SK-N-SH (cell line): Measurements from ENCODE around the gene KEAP1. TPM values are rescaled to one million over a fixed set of nuclear protein-coding genes. Genes with fewer than 3 reads are reported as not detected.

Experiments used
- CTCF ChIA-PET: fragments of 300-600, 350-600 bp; formaldehyde crosslinking; extraction: SDS; loops from one replicate; lab custom pipeline; 2021; lab: Yijun Ruan, JAX
- POLR2A ChIA-PET: fragments of 350-600 bp; sonication (Branson Sonifier 250); formaldehyde crosslinking; extraction: SDS; loops from one replicate; lab custom pipeline; 2020; ENCODE audit warnings: antibody characterized with exemption, inconsistent platforms; lab: Yijun Ruan, JAX
- DNase-seq: peaks from one replicate; pipeline ENCODE4 v3.0.0; 2012
- H2AFZ ChIP-seq: fragments of 200-600 bp; sonication (generic); 2 replicates; pipeline ENCODE4 v1.8.1; 2016; ENCODE audit warnings: antibody characterized with exemption, mild to moderate bottlenecking, low read depth
- H3F3A ChIP-seq: fragments of 200-600 bp; sonication (generic); replicated peaks from 2 replicates; pipeline ENCODE3; 2016; ENCODE audit warnings: antibody characterized with exemption, mild to moderate bottlenecking; ENCODE audit not compliant: insufficient read depth
- H3K27ac ChIP-seq, 2 experiments: fragments of 200-500 bp in 1 of 2; fragments of 200-600 bp in 1 of 2; sonication (Bioruptor generic) in 1 of 2; sonication (generic), shearing (Covaris generic) in 1 of 2; 2 replicates each; pipeline versions ENCODE4 v1.5.1 to v1.6.1; 2014 to 2016; ENCODE audit warnings: low read depth in 2 of 2, inconsistent platforms in 1 of 2, low read length in 1 of 2, mild to moderate bottlenecking in 1 of 2, mixed read lengths in 1 of 2
- H3K27me3 ChIP-seq: fragments of 200-600 bp; sonication (generic), shearing (Covaris generic); 2 replicates; pipeline ENCODE4 v1.6.1; 2016; ENCODE audit warnings: mixed run types; ENCODE audit not compliant: insufficient read depth
- H3K36me3 ChIP-seq, 2 experiments: fragments of 200-500 bp in 1 of 2; fragments of 200-600 bp in 1 of 2; sonication (Bioruptor generic) in 1 of 2; sonication (generic) in 1 of 2; replicated peaks in 1 of 2; 2 replicates each; pipeline versions ENCODE3 to v1.5.1; 2014 to 2016; ENCODE audit warnings: low read length in 1 of 2, mild to moderate bottlenecking in 1 of 2; ENCODE audit not compliant: insufficient read depth in 2 of 2, control insufficient read depth in 1 of 2
- H3K4me1 ChIP-seq, 2 experiments: fragments of 200-500 bp in 1 of 2; fragments of 200-600 bp in 1 of 2; sonication (Bioruptor generic) in 1 of 2; sonication (generic), shearing (Covaris generic) in 1 of 2; 2 replicates each; pipeline versions ENCODE4 v1.5.1 to v1.6.1; 2014 to 2016; ENCODE audit warnings: low read depth in 1 of 2, low read length in 1 of 2, mixed run types in 1 of 2; ENCODE audit not compliant: insufficient read depth in 2 of 2, control insufficient read depth in 1 of 2
- H3K4me2 ChIP-seq: fragments of 200-600 bp; sonication (generic), shearing (Covaris generic); 2 replicates; pipeline ENCODE4 v1.6.1; 2017; ENCODE audit warnings: mixed run types
- H3K4me3 ChIP-seq, 2 experiments: fragments of 200-500 bp in 1 of 2; fragments of 200-600 bp in 1 of 2; sonication (Bioruptor generic) in 1 of 2; sonication (generic), shearing (Covaris generic) in 1 of 2; 2 replicates each; pipeline versions ENCODE4 v1.5.1 to v1.8.1; 2014 to 2016; ENCODE audit warnings: low read depth in 2 of 2, inconsistent platforms in 1 of 2, low read length in 1 of 2, mild to moderate bottlenecking in 1 of 2, mixed read lengths in 1 of 2, moderate library complexity in 1 of 2
- H3K79me2 ChIP-seq: fragments of 200-600 bp; sonication (generic); 2 replicates; pipeline ENCODE4 v1.8.1; 2017; ENCODE audit warnings: mild to moderate bottlenecking; ENCODE audit not compliant: insufficient read depth
- H3K9ac ChIP-seq: fragments of 200-600 bp; sonication (generic); 2 replicates; pipeline ENCODE4 v1.6.1; 2017; ENCODE audit warnings: mixed run types
- H3K9me2 ChIP-seq: fragments of 200-600 bp; sonication (generic); 2 replicates; pipeline ENCODE4 v1.6.1; 2017; ENCODE audit warnings: mixed run types
- H3K9me3 ChIP-seq: fragments of 200-600 bp; sonication (generic); 2 replicates; pipeline ENCODE4 v1.6.1; 2017; ENCODE audit warnings: mixed run types, mild to moderate bottlenecking, moderate library complexity
- H4K20me1 ChIP-seq: fragments of 200-600 bp; sonication (generic); 2 replicates; pipeline ENCODE4 v1.6.1; 2017; ENCODE audit warnings: mild to moderate bottlenecking, mixed run types; ENCODE audit not compliant: insufficient read depth
- ELF1 ChIP-seq: IDR thresholded peaks from 2 replicates; pipeline ENCODE4 v1.4.0; 2012
- EP300 ChIP-seq, 2 experiments: IDR thresholded peaks; 2 replicates each; pipeline versions ENCODE4 v1.4.0 to v1.6.1; 2012; ENCODE audit warnings: borderline replicate concordance in 1 of 2, low read depth in 1 of 2, low read length in 1 of 2
- EZH2phosphoT487 ChIP-seq: fragments of 200-600 bp; sonication (generic); IDR thresholded peaks from 2 replicates; pipeline ENCODE4 v1.6.1; 2017; ENCODE audit warnings: low read depth, mixed run types, mild to moderate bottlenecking, antibody characterized with exemption, moderate library complexity, borderline replicate concordance
- FOSL2 ChIP-seq: IDR thresholded peaks from 2 replicates; pipeline ENCODE4 v1.4.0; 2012; ENCODE audit warnings: low read depth, mild to moderate bottlenecking, moderate library complexity, borderline replicate concordance
- GATA2 ChIP-seq: sonication (generic); formaldehyde crosslinking; IDR thresholded peaks from 2 replicates; pipeline ENCODE4 v1.5.0; 2020; ENCODE audit warnings: mild to moderate bottlenecking, missing genetic modification reagents
- MXI1 ChIP-seq: IDR thresholded peaks from 2 replicates; pipeline ENCODE4 v1.6.1; 2012; ENCODE audit warnings: mild to moderate bottlenecking, low read depth, low read length, improper control_type of control experiment
- NFIC ChIP-seq: IDR thresholded peaks from 2 replicates; pipeline ENCODE4 v1.4.0; 2012; ENCODE audit warnings: borderline replicate concordance
- POLR2AphosphoS5 ChIP-seq: IDR thresholded peaks from 2 replicates; pipeline ENCODE4 v1.6.1; 2012; ENCODE audit warnings: low read depth, low read length
- RAD21 ChIP-seq: IDR thresholded peaks from 2 replicates; pipeline ENCODE4 v1.6.1; 2012; ENCODE audit warnings: mild to moderate bottlenecking, low read length
- RCOR1 ChIP-seq: fragments of 150-350 bp; IDR thresholded peaks from 2 replicates; pipeline ENCODE4 v1.6.1; 2017; ENCODE audit warnings: antibody characterized with exemption, low read length
- RFX5 ChIP-seq: IDR thresholded peaks from 2 replicates; pipeline ENCODE4 v1.6.1; 2012; ENCODE audit warnings: mild to moderate bottlenecking, improper control_type of control experiment, low read length
- TAF1 ChIP-seq: IDR thresholded peaks from 2 replicates; pipeline ENCODE4 v1.6.1; 2012; ENCODE audit warnings: low read depth, mild to moderate bottlenecking, low read length, moderate library complexity, borderline replicate concordance
- TCF12 ChIP-seq: IDR thresholded peaks from 2 replicates; pipeline ENCODE4 v1.4.0; 2012
- TEAD4 ChIP-seq: IDR thresholded peaks from 2 replicates; pipeline ENCODE4 v1.4.0; 2012; ENCODE audit warnings: mild to moderate bottlenecking, borderline replicate concordance; ENCODE audit not compliant: insufficient read depth
- YY1 ChIP-seq: IDR thresholded peaks from 2 replicates; pipeline ENCODE4 v1.4.0; 2012; ENCODE audit warnings: low read depth, mild to moderate bottlenecking
- WGBS: methylation state at CpG from one replicate; pipeline ENCODE4 v1.1.6; 2017; ENCODE audit warnings: low lambda C conversion rate; 5-methylcytosine and 5-hydroxymethylcytosine counted together
- polyA plus RNA-seq, 3 experiments: library from polyadenylated mRNA; depleted of rRNA; stranded (reverse); fragments of >200 nt; gene quantifications; 2 replicates each; pipeline ENCODE4 v1.2.3, GENCODE V29; 2012
- TF ChIP-seq, protein P1 (sequence below): IDR thresholded peaks from 2 replicates; pipeline ENCODE4 v1.6.1; 2012; ENCODE audit warnings: mild to moderate bottlenecking, low read depth, low read length, moderate library complexity
- TF ChIP-seq, protein P2 (sequence below): IDR thresholded peaks from 2 replicates; pipeline ENCODE4 v1.4.0; 2012; ENCODE audit warnings: low read depth, borderline replicate concordance
- TF ChIP-seq, protein P3 (sequence below): IDR thresholded peaks from 2 replicates; pipeline ENCODE4; 2012
- TF ChIP-seq, protein P4 (sequence below): IDR thresholded peaks from 2 replicates; pipeline ENCODE4 v1.4.0; 2012; ENCODE audit warnings: low read depth, borderline replicate concordance
- TF ChIP-seq, protein P5 (sequence below): fragments of 200-600 bp; sonication (generic); IDR thresholded peaks from 2 replicates; pipeline ENCODE4 v1.6.1; 2017; ENCODE audit warnings: antibody characterized with exemption, mild to moderate bottlenecking, moderate library complexity

KEAP1 gene
- polyA plus RNA-seq, 1 of the 3 experiments (the other 2 are of a cell fraction) = 72.9 TPM

DNA sequence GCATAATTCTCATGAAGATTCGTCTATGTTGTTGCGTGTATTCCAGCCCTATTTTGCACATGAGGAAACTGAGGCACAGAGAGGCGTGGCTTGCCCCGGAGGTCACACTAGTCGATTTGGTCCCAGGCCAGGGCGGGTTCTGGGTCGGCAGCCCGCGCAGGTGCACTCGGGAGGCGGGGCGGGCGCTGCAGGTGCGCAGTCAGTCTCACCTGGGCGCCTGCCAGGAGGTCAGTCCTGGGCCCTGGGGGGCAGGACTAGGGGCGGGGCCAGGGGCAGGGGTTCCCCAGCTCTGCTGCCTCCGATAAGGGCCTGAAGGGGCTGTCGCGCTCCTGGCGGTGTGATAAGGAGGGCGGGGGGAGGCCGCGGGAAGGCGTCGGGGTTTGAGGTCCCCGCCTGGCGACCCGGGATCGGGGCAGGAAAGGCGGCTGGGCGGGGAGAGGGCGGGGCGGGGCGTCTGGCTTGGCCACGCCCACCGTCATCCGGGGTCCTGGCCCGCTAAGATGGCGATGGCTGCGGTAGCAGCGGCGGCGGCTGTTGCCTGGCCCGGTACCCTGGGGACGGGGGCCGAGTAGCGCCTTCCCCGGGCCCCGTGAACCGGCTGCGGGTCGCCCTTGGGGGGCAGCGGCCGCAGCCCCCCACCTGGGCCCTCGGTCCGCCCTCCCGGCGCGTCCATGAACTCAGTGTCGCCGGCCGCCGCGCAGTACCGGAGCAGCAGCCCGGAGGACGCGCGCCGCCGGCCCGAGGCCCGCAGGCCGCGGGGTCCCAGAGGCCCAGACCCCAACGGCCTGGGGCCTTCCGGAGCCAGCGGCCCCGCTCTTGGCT is 40.5 kb upstream of the KEAP1 start, which contains the start of gene ATG4D:
TSS of gene ATG4D (plus strand) at position 485 of the 822 bp plus-strand sequence. CDS start at position 672, 187 bp downstream.
- H3K9me2 ChIP-seq = no peaks in the 10 kb centered on the region
- H3K27me3 ChIP-seq = peaks cover 14% of the 10 kb centered on the region; the same call in 1 of the 2 replicates
- peaks cover 0 to 7% of the 10 kb centered on the region in 2 experiments; a peak in 1 of 4 replicates for H3K4me1 ChIP-seq
- H3K27ac ChIP-seq = peak within 1 kb of the TSS in 1 of 2 experiments; percentile 53; a peak in 1 of 4 replicates
- peak within 1 kb of the TSS; percentile 84 for H3K4me2 ChIP-seq
- 5% methylated on average over 20 of the region's 79 CpGs for WGBS
- peaks cover 27% of the 10 kb centered on the region for H3K79me2 ChIP-seq
- H3K36me3 ChIP-seq = peaks cover 0 to 3% of the 10 kb centered on the region in 2 experiments
- no peak for TF ChIP-seq MXI1
- no peak for TF ChIP-seq RAD21
- TF ChIP-seq RCOR1 = no peak
- TF ChIP-seq TCF12 = no peak
- TF ChIP-seq, protein P1, sequence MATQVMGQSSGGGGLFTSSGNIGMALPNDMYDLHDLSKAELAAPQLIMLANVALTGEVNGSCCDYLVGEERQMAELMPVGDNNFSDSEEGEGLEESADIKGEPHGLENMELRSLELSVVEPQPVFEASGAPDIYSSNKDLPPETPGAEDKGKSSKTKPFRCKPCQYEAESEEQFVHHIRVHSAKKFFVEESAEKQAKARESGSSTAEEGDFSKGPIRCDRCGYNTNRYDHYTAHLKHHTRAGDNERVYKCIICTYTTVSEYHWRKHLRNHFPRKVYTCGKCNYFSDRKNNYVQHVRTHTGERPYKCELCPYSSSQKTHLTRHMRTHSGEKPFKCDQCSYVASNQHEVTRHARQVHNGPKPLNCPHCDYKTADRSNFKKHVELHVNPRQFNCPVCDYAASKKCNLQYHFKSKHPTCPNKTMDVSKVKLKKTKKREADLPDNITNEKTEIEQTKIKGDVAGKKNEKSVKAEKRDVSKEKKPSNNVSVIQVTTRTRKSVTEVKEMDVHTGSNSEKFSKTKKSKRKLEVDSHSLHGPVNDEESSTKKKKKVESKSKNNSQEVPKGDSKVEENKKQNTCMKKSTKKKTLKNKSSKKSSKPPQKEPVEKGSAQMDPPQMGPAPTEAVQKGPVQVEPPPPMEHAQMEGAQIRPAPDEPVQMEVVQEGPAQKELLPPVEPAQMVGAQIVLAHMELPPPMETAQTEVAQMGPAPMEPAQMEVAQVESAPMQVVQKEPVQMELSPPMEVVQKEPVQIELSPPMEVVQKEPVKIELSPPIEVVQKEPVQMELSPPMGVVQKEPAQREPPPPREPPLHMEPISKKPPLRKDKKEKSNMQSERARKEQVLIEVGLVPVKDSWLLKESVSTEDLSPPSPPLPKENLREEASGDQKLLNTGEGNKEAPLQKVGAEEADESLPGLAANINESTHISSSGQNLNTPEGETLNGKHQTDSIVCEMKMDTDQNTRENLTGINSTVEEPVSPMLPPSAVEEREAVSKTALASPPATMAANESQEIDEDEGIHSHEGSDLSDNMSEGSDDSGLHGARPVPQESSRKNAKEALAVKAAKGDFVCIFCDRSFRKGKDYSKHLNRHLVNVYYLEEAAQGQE = no peak
- no peak for TF ChIP-seq RFX5
- TF ChIP-seq, protein P2, sequence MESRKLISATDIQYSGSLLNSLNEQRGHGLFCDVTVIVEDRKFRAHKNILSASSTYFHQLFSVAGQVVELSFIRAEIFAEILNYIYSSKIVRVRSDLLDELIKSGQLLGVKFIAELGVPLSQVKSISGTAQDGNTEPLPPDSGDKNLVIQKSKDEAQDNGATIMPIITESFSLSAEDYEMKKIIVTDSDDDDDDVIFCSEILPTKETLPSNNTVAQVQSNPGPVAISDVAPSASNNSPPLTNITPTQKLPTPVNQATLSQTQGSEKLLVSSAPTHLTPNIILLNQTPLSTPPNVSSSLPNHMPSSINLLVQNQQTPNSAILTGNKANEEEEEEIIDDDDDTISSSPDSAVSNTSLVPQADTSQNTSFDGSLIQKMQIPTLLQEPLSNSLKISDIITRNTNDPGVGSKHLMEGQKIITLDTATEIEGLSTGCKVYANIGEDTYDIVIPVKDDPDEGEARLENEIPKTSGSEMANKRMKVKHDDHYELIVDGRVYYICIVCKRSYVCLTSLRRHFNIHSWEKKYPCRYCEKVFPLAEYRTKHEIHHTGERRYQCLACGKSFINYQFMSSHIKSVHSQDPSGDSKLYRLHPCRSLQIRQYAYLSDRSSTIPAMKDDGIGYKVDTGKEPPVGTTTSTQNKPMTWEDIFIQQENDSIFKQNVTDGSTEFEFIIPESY = no peak
- TF ChIP-seq TAF1 = peak; percentile 96
- no peak for TF ChIP-seq EP300 (IDR thresholded peaks at IDR 0.05; ENCODE audit: borderline replicate concordance in 1 of 2, low read depth in 1 of 2, low read length in 1 of 2)
- TF ChIP-seq GATA2 (CRISPR knock-in tag) = no peak
- TF ChIP-seq, protein P3, sequence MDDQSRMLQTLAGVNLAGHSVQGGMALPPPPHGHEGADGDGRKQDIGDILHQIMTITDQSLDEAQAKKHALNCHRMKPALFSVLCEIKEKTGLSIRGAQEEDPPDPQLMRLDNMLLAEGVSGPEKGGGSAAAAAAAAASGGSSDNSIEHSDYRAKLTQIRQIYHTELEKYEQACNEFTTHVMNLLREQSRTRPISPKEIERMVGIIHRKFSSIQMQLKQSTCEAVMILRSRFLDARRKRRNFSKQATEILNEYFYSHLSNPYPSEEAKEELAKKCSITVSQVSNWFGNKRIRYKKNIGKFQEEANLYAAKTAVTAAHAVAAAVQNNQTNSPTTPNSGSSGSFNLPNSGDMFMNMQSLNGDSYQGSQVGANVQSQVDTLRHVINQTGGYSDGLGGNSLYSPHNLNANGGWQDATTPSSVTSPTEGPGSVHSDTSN = no peak
- TF ChIP-seq EZH2phosphoT487 = no peak
- TF ChIP-seq POLR2AphosphoS5 = peak; percentile 89
- TF ChIP-seq NFIC = peak; percentile 15; the same call in 1 of the 2 replicates
- TF ChIP-seq, protein P4, sequence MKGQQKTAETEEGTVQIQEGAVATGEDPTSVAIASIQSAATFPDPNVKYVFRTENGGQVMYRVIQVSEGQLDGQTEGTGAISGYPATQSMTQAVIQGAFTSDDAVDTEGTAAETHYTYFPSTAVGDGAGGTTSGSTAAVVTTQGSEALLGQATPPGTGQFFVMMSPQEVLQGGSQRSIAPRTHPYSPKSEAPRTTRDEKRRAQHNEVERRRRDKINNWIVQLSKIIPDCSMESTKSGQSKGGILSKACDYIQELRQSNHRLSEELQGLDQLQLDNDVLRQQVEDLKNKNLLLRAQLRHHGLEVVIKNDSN = no peak
- TF ChIP-seq ELF1 = no peak
- TF ChIP-seq, protein P5, sequence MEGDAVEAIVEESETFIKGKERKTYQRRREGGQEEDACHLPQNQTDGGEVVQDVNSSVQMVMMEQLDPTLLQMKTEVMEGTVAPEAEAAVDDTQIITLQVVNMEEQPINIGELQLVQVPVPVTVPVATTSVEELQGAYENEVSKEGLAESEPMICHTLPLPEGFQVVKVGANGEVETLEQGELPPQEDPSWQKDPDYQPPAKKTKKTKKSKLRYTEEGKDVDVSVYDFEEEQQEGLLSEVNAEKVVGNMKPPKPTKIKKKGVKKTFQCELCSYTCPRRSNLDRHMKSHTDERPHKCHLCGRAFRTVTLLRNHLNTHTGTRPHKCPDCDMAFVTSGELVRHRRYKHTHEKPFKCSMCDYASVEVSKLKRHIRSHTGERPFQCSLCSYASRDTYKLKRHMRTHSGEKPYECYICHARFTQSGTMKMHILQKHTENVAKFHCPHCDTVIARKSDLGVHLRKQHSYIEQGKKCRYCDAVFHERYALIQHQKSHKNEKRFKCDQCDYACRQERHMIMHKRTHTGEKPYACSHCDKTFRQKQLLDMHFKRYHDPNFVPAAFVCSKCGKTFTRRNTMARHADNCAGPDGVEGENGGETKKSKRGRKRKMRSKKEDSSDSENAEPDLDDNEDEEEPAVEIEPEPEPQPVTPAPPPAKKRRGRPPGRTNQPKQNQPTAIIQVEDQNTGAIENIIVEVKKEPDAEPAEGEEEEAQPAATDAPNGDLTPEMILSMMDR = no peak
- TF ChIP-seq FOSL2 = no peak
- no peak for TF ChIP-seq TEAD4
- peak; percentile 88 for TF ChIP-seq YY1
- peak within 1 kb of the TSS; percentile 94 for H3K9ac ChIP-seq
- H3F3A ChIP-seq = peaks cover 5% of the 10 kb centered on the region
- CTCF ChIA-PET = interaction anchor here (0.8 to 3.1 kb wide), 6 partner anchors 8 to 37 kb away, joined by 3 to 19 read pairs (median 4); no protein-coding TSS in a partner anchor
- no peaks in the 10 kb centered on the region for H3K9me3 ChIP-seq
- POLR2A ChIA-PET = interaction anchor here (1.0 kb wide), 1 partner anchor 23 kb away, joined by 3 read pairs; the partner anchor contains the start of gene KRI1
- no peaks in the 10 kb centered on the region for H4K20me1 ChIP-seq
- peak within 1 kb of the TSS; percentile 74; the same call in 1 of the 2 replicates for H2AFZ ChIP-seq
- DNase-seq = peak; percentile 100
- H3K4me3 ChIP-seq = peak within 1 kb of the TSS; percentile 67 to 81
